Neural progenitor cell (in vitro differentiated cells): ENCODE data around the gene CEMIP2.
A peak's percentile ranks its signal among the peaks of the same experiment; 100 is the strongest.

Source experiments
- CTCF ChIP-seq: fragments of 200-600 bp; sonication (generic); IDR thresholded peaks from 2 replicates; pipeline ENCODE4 v1.5.1; 2017; ENCODE audit warnings: antibody characterized with exemption, mild to moderate bottlenecking
- EZH2 ChIP-seq: fragments of 200-600 bp; sonication (generic); IDR thresholded peaks from 2 replicates; pipeline ENCODE4 v1.6.1; 2017; ENCODE audit warnings: antibody characterized with exemption, mild to moderate bottlenecking, moderate library complexity
- EZH2phosphoT487 ChIP-seq: fragments of 200-600 bp; sonication (generic); IDR thresholded peaks from 2 replicates; pipeline ENCODE4 v1.6.1; 2017; ENCODE audit warnings: antibody characterized with exemption

GRCh38 chr9:71806901-71807307 lies 38.6 kb upstream of the CEMIP2 start:
- TF ChIP-seq CTCF (peak; percentile 97), EZH2 (no peak), EZH2phosphoT487 (no peak)
